HepG2 (cell line): ENCODE data around the gene KANSL1. TPM values are rescaled to one million over a fixed set of nuclear protein-coding genes. Genes with fewer than 3 reads are reported as not detected.

Experiments
- ARID5B ChIP-seq: IDR thresholded peaks from 2 replicates; pipeline ENCODE4 v1.4.0; 2020; ENCODE audit warnings: mild to moderate bottlenecking, missing genetic modification reagents
- E2F1 ChIP-seq: sonication (generic); formaldehyde crosslinking; IDR thresholded peaks from 2 replicates; pipeline ENCODE4 v1.5.0; 2020; ENCODE audit warnings: missing genetic modification reagents
- KAT2B ChIP-seq: fragments of 150-350 bp; IDR thresholded peaks from 2 replicates; pipeline ENCODE4 v1.6.1; 2014; ENCODE audit warnings: low read depth, low read length, borderline replicate concordance
- KDM4B ChIP-seq: sonication (generic); formaldehyde crosslinking; IDR thresholded peaks from 2 replicates; pipeline ENCODE4 v1.4.0; 2020; ENCODE audit warnings: missing genetic modification reagents
- LCORL ChIP-seq, 2 experiments: fragments of 450-650 bp in 1 of 2; sonication (generic) in 1 of 2; formaldehyde crosslinking in 1 of 2; IDR thresholded peaks; 2 replicates each; pipeline versions ENCODE4 v1.5.0 to v1.6.1; 2017 to 2020; ENCODE audit warnings: antibody characterized with exemption in 1 of 2, missing genetic modification reagents in 1 of 2
- PAXIP1 ChIP-seq: sonication (generic); formaldehyde crosslinking; conservative IDR thresholded peaks from 2 replicates; pipeline ENCODE4 v1.4.0; 2020; ENCODE audit warnings: mild to moderate bottlenecking, missing genetic modification reagents, moderate library complexity
- PBX3 ChIP-seq: sonication (generic); formaldehyde crosslinking; IDR thresholded peaks from 2 replicates; pipeline ENCODE4 v1.8.1; 2023; ENCODE audit warnings: missing genetic modification reagents, inconsistent platforms, borderline replicate concordance
- TFAP4 ChIP-seq: sonication (generic); IDR thresholded peaks from 2 replicates; pipeline ENCODE4 v1.6.1; 2016; ENCODE audit warnings: low read depth, borderline replicate concordance
- WIZ ChIP-seq: sonication (generic); formaldehyde crosslinking; IDR thresholded peaks from 2 replicates; pipeline ENCODE4 v1.5.1; 2020; ENCODE audit warnings: mild to moderate bottlenecking, missing genetic modification reagents
- ZNF609 ChIP-seq: sonication (generic); formaldehyde crosslinking; IDR thresholded peaks from 2 replicates; pipeline ENCODE4 v1.4.0; 2020; ENCODE audit warnings: mild to moderate bottlenecking, missing genetic modification reagents, borderline replicate concordance
- polyA plus RNA-seq, 8 experiments: library from polyadenylated mRNA; depleted of rRNA in 3 of 8; stranded (reverse) in 7 of 8; unstranded in 1 of 8; fragments of >200 nt; fragmentation: Illumina TruSeq in 4 of 8; extraction: Trizol in 4 of 8; gene quantifications; 2 replicates each; pipeline versions ENCODE4 v1.2.1 to v1.2.3, GENCODE V29; 2011 to 2016; ENCODE audit warnings: low read depth in 4 of 8, missing spikeins in 1 of 8, mixed read lengths in 1 of 8; ENCODE audit not compliant: insufficient read depth in 1 of 8
- total RNA-seq, 5 experiments: library from RNA; depleted of rRNA; stranded (reverse); fragments of >200 nt; fragmentation: Illumina TruSeq; extraction: Trizol; gene quantifications; 2 replicates each; pipeline ENCODE4 v1.2.3, GENCODE V29; 2016; ENCODE audit warnings: low read depth in 1 of 5

The KANSL1 gene
- total and polyA plus RNA-seq, 2 of the 13 experiments (the other 11 are each of a cell fraction or from before 2014, with no cell fraction given), result 24.0 to 59.6 TPM

DNA sequence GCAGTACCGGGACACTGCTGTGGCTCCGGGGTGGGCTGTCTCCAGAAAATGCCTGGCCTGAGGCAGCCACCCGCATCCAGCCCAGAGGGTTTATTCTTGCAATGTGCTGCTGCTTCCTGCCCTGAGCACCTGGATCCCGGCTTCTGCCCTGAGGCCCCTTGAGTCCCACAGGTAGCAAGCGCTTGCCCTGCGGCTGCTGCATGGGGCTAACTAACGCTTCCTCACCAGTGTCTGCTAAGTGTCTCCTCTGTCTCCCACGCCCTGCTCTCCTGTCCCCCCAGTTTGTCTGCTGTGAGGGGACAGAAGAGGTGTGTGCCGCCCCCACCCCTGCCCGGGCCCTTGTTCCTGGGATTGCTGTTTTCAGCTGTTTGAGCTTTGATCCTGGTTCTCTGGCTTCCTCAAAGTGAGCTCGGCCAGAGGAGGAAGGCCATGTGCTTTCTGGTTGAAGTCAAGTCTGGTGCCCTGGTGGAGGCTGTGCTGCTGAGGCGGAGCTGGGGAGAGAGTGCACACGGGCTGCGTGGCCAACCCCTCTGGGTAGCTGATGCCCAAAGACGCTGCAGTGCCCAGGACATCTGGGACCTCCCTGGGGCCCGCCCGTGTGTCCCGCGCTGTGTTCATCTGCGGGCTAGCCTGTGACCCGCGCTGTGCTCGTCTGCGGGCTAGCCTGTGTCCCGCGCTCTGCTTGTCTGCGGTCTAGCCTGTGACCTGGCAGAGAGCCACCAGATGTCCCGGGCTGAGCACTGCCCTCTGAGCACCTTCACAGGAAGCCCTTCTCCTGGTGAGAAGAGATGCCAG is 181.3 kb downstream of the KANSL1 start (continued):
- peak; percentile 10; the same call in 1 of the 2 replicates for TF ChIP-seq ARID5B (CRISPR knock-in tag)
- no peak for TF ChIP-seq KAT2B
- TF ChIP-seq WIZ (CRISPR knock-in tag), result 0 out of 2 replicates have a peak, but pooled peaks have one; percentile 54
- TF ChIP-seq PAXIP1 (CRISPR knock-in tag), result peak; percentile 41
- no peak for TF ChIP-seq KDM4B (CRISPR knock-in tag)
- no peak for TF ChIP-seq LCORL (IDR thresholded peaks at IDR 0.05)
- TF ChIP-seq LCORL (CRISPR knock-in tag; IDR thresholded peaks at IDR 0.05), result peak; percentile 62; the same call in 1 of the 2 replicates
- no peak for TF ChIP-seq PBX3
- TF ChIP-seq E2F1 (CRISPR knock-in tag), result no peak
- 0 out of 2 replicates have a peak, but pooled peaks have one; percentile 10 for TF ChIP-seq ZNF609 (CRISPR knock-in tag)
- TF ChIP-seq TFAP4, result peak; percentile 77
